Measurements from ENCODE around the gene MIGA2. TPM values are rescaled to one million over a fixed set of nuclear protein-coding genes. Genes with fewer than 3 reads are reported as not detected.

MIGA2 gene
- total RNA-seq, 4 donors from 2014 or later = 72.0 to 245 (median 74.0) TPM

- TF ChIP-seq POLR2AphosphoS5 (IDR thresholded peaks at IDR 0.05) = peak in 2 of 3 donors; percentile 42 to 63
- TF ChIP-seq EP300 (IDR thresholded peaks at IDR 0.05; ENCODE audit: low read depth) = no peak
- TF ChIP-seq CTCF (IDR thresholded peaks at IDR 0.05) = no peak
- TF ChIP-seq POLR2A (IDR thresholded peaks at IDR 0.05) = peak; percentile 33
- 82% methylated on average over 15 of the region's 18 CpGs; no CpG with 5 or more reads in 1 of the 2 donors for WGBS, 2 donors (ENCODE audit: low coverage in 1 of 2)
- Histone ChIP-seq H3K9me3 (no peaks in the 10 kb centered on the region), H3K4me3 (no peak overlapping the region), H3K36me3 (no peaks in the 10 kb centered on the region), H3K27me3 (no peaks in the 10 kb centered on the region), H3K4me1 (peaks cover 7 to 63% (median 44%) of the 10 kb centered on the region in 4 donors), H3K27ac (peak overlapping the region; percentile 82 to 97 (median 91))
- peak; percentile 78 for DNase-seq
- in situ Hi-C loops (cut with MboI; ENCODE audit: low pct_ligation_motif_present in 1 of 4, low pct_unique_long_range_greater_than_20kb in 1 of 4, low sequenced_read_pairs in 3 of 4) (no loop called here), intact Hi-C loops (cut with DNase I; ENCODE audit: low total_unique reads) (no loop called here)
Observed at GRCh38 chr9:129078691-129079503, 42.5 kb downstream of the MIGA2 start.

- no peaks in the 10 kb centered on the region for H3K9me3 ChIP-seq
- H3K4me1 ChIP-seq = peaks cover 7 to 68% (median 44%) of the 10 kb centered on the region in 4 donors
- H3K27ac ChIP-seq = peak overlapping the region; percentile 82 to 97 (median 91)
- H3K27me3 ChIP-seq = no peaks in the 10 kb centered on the region
- no peak for TF ChIP-seq CTCF (IDR thresholded peaks at IDR 0.05)
- no peak for TF ChIP-seq POLR2AphosphoS5 (IDR thresholded peaks at IDR 0.05)
- TF ChIP-seq POLR2A (IDR thresholded peaks at IDR 0.05) = no peak
- no peak for TF ChIP-seq EP300 (IDR thresholded peaks at IDR 0.05; ENCODE audit: low read depth)
- in situ Hi-C loops (cut with MboI; ENCODE audit: low pct_ligation_motif_present in 1 of 4, low pct_unique_long_range_greater_than_20kb in 1 of 4, low sequenced_read_pairs in 3 of 4) (no loop called here), intact Hi-C loops (cut with DNase I; ENCODE audit: low total_unique reads) (no loop called here)
- no peak for DNase-seq
- H3K36me3 ChIP-seq = peaks cover 0 to 1% (median 0%) of the 10 kb centered on the region in 4 donors
- WGBS, 2 donors (ENCODE audit: low coverage in 1 of 2) = 85 to 90% methylated on average over 12 to 13 of the region's 13 CpGs
- peak overlapping the region in 1 of 4 donors; percentile 74 for H3K4me3 ChIP-seq
Observed at GRCh38 chr9:129079829-129080228, 43.4 kb downstream of the MIGA2 start.

- in situ Hi-C loops (cut with MboI; ENCODE audit: low pct_ligation_motif_present in 1 of 4, low pct_unique_long_range_greater_than_20kb in 1 of 4, low sequenced_read_pairs in 3 of 4) = no loop called here
- no peak for DNase-seq
- peak overlapping the region; percentile 47 to 78 (median 61) for H3K4me3 ChIP-seq
- H3K4me1 ChIP-seq = peaks cover 7 to 68% (median 44%) of the 10 kb centered on the region in 4 donors
- WGBS, 2 donors (ENCODE audit: low coverage in 1 of 2) = 19 to 23% methylated on average over 7 to 12 of the region's 12 CpGs
- H3K9me3 ChIP-seq = no peaks in the 10 kb centered on the region
- H3K27ac ChIP-seq = peak overlapping the region; percentile 82 to 97 (median 91)
- H3K36me3 ChIP-seq = peaks cover 0 to 5% (median 2%) of the 10 kb centered on the region in 4 donors
- H3K27me3 ChIP-seq = no peaks in the 10 kb centered on the region
- TF ChIP-seq CTCF (IDR thresholded peaks at IDR 0.05) (no peak), POLR2AphosphoS5 (IDR thresholded peaks at IDR 0.05) (no peak), POLR2A (IDR thresholded peaks at IDR 0.05) (no peak), EP300 (IDR thresholded peaks at IDR 0.05; ENCODE audit: low read depth) (no peak)
- intact Hi-C loops (cut with DNase I; ENCODE audit: low total_unique reads) = no loop called here
Observed at GRCh38 chr9:129080298-129080600, 43.8 kb downstream of the MIGA2 start.

GRCh38 chr9:129080601-129081387 is 44.4 kb downstream of the MIGA2 start, which contains the start of gene DOLPP1:
Gene DOLPP1, plus strand, starts transcription at chr9:129081111. Its CDS starts 21 bp downstream, at chr9:129081132.
- peak; percentile 92 for TF ChIP-seq POLR2A (IDR thresholded peaks at IDR 0.05)
- peak in 1 of 5 experiments; percentile 8 for TF ChIP-seq CTCF (IDR thresholded peaks at IDR 0.05)
- no peak for TF ChIP-seq EP300 (IDR thresholded peaks at IDR 0.05; ENCODE audit: low read depth)
- peak; percentile 84 to 94 (median 93) for TF ChIP-seq POLR2AphosphoS5 (IDR thresholded peaks at IDR 0.05)
- H3K4me3 ChIP-seq = peak within 1 kb of the TSS; percentile 56 to 93 (median 76)
- peaks cover 7 to 68% (median 44%) of the 10 kb centered on the region in 4 donors for H3K4me1 ChIP-seq
- no peaks in the 10 kb centered on the region for H3K27me3 ChIP-seq
- H3K36me3 ChIP-seq = peaks cover 0 to 11% (median 5%) of the 10 kb centered on the region in 4 donors
- WGBS, 2 donors (ENCODE audit: low coverage in 1 of 2) = 3% methylated on average over 66 of the region's 70 CpGs; no CpG with 5 or more reads in 1 of the 2 donors
- intact Hi-C loops (cut with DNase I; ENCODE audit: low total_unique reads) = no loop called here
- H3K9me3 ChIP-seq = no peaks in the 10 kb centered on the region
- peak; percentile 99 for DNase-seq
- H3K27ac ChIP-seq = peak within 1 kb of the TSS; percentile 88 to 97 (median 91)
- in situ Hi-C loops (cut with MboI; ENCODE audit: low pct_ligation_motif_present in 1 of 4, low pct_unique_long_range_greater_than_20kb in 1 of 4, low sequenced_read_pairs in 3 of 4) = no loop called here

Data from transverse colon (tissue), 4 donors.